ENCODE measurements around the gene RECQL. TPM values are rescaled to one million over a fixed set of nuclear protein-coding genes. Genes with fewer than 3 reads are reported as not detected.

RECQL gene
- polyA plus RNA-seq, 3 donors, result 16.0 to 21.7 (median 18.6) TPM

- Mint-ChIP-seq H3K27ac (peak overlapping the region in 1 of 7 donors; percentile 28), H3K36me3 (peaks cover 16 to 45% of the 10 kb centered on the region in 2 donors), H3K9me3 (no peaks in the 10 kb centered on the region), H3K4me1 (no peaks in the 10 kb centered on the region), H3K27me3 (ENCODE audit: low read depth in 3 of 3) (no peaks in the 10 kb centered on the region), H3K4me3 (no peak overlapping the region)
- Histone ChIP-seq H3K4me3 (replicated peaks in 1 of 3; ENCODE audit: low read depth in 2 of 3, low read length in 3 of 3) (no peak overlapping the region), H3K4me2 (replicated peaks; ENCODE audit: extremely low read depth, low read length, poor library complexity, severe bottlenecking) (no peak overlapping the region), H3K27me3 (ENCODE audit: control insufficient read depth in 2 of 2, insufficient read depth in 2 of 2, low read length in 2 of 2) (no peaks in the 10 kb centered on the region), H4K20me1 (ENCODE audit: insufficient read depth, low read length) (no peaks in the 10 kb centered on the region), H3K4me1 (ENCODE audit: control insufficient read depth in 1 of 2, insufficient read depth in 2 of 2, low read length in 2 of 2) (no peaks in the 10 kb centered on the region), H3K36me3 (replicated peaks in 1 of 2; ENCODE audit: control insufficient read depth in 1 of 2, insufficient read depth in 2 of 2, low read length in 2 of 2) (peaks cover 94 to 100% of the 10 kb centered on the region in 2 donors), H3K9me3 (replicated peaks in 1 of 2; ENCODE audit: control insufficient read depth in 1 of 2, insufficient read depth in 1 of 2, low read length in 2 of 2) (no peaks in the 10 kb centered on the region), H3K79me2 (ENCODE audit: insufficient read depth, low read length) (no peaks in the 10 kb centered on the region), H2AFZ (ENCODE audit: insufficient read depth, low read depth, low read length, poor library complexity, severe bottlenecking) (no peak overlapping the region), H3K9ac (ENCODE audit: insufficient read depth, low read length, poor library complexity, severe bottlenecking) (no peak overlapping the region), H3K27ac (ENCODE audit: low read depth in 1 of 2, low read length in 2 of 2) (no peak overlapping the region)
- whole genome bisulfite sequencing (ENCODE audit: insufficient coverage), result no CpG with 5 or more reads among the region's 3 CpGs
- intact Hi-C loops (cut with micrococcal nuclease), result no loop called here
- no peak for DNase-seq
- no peak for TF ChIP-seq CTCF (IDR thresholded peaks at IDR 0.05)
These were observed 24.5 kb downstream of the RECQL start for GRCh38 chr12:21476949-21477348.

- Histone ChIP-seq H3K36me3 (replicated peaks in 1 of 2; ENCODE audit: control insufficient read depth in 1 of 2, insufficient read depth in 2 of 2, low read length in 2 of 2) (peaks cover 94 to 100% of the 10 kb centered on the region in 2 donors), H3K4me3 (replicated peaks in 1 of 3; ENCODE audit: low read depth in 2 of 3, low read length in 3 of 3) (no peak overlapping the region)
- no CpG with 5 or more reads among the region's 1 CpG for WGBS (ENCODE audit: insufficient coverage)
These were observed 25.9 kb downstream of the RECQL start for GRCh38 chr12:21475552-21475951.

More at GRCh38 chr12:21475552-21475951, 25.9 kb downstream of the RECQL start:
- H3K9me3 Mint-ChIP-seq, result no peaks in the 10 kb centered on the region
- H3K27me3 Mint-ChIP-seq (ENCODE audit: low read depth in 3 of 3), result no peaks in the 10 kb centered on the region
- Histone ChIP-seq H3K4me1 (ENCODE audit: control insufficient read depth in 1 of 2, insufficient read depth in 2 of 2, low read length in 2 of 2) (no peaks in the 10 kb centered on the region), H2AFZ (ENCODE audit: insufficient read depth, low read depth, low read length, poor library complexity, severe bottlenecking) (no peak overlapping the region), H3K9me3 (replicated peaks in 1 of 2; ENCODE audit: control insufficient read depth in 1 of 2, insufficient read depth in 1 of 2, low read length in 2 of 2) (no peaks in the 10 kb centered on the region), H3K27me3 (ENCODE audit: control insufficient read depth in 2 of 2, insufficient read depth in 2 of 2, low read length in 2 of 2) (no peaks in the 10 kb centered on the region), H3K27ac (ENCODE audit: low read depth in 1 of 2, low read length in 2 of 2) (no peak overlapping the region), H4K20me1 (ENCODE audit: insufficient read depth, low read length) (no peaks in the 10 kb centered on the region), H3K4me2 (replicated peaks; ENCODE audit: extremely low read depth, low read length, poor library complexity, severe bottlenecking) (no peak overlapping the region), H3K9ac (ENCODE audit: insufficient read depth, low read length, poor library complexity, severe bottlenecking) (no peak overlapping the region), H3K79me2 (ENCODE audit: insufficient read depth, low read length) (no peaks in the 10 kb centered on the region)
- H3K4me1 Mint-ChIP-seq, result no peaks in the 10 kb centered on the region
- no peak overlapping the region for H3K27ac Mint-ChIP-seq
- no peak for DNase-seq
- no peak for TF ChIP-seq CTCF (IDR thresholded peaks at IDR 0.05)
- H3K4me3 Mint-ChIP-seq, result no peak overlapping the region
- intact Hi-C loops (cut with micrococcal nuclease), result no loop called here
- H3K36me3 Mint-ChIP-seq, result peaks cover 25 to 52% of the 10 kb centered on the region in 2 donors

All from CD14-positive monocyte (primary cell).